Vagina (tissue), 2 donors: ENCODE measurements around the gene SH2D3C.

Experiments used
- POLR2A ChIP-seq, 2 donors: fragments of 450-650 bp; IDR thresholded peaks; one replicate each; pipeline ENCODE4 v1.6.1; 2017; ENCODE audit warnings: antibody characterized with exemption in 2 of 2, mild to moderate bottlenecking in 2 of 2, moderate library complexity in 2 of 2
- TF ChIP-seq, protein P1 (sequence below), 3 experiments: fragments of 450-650 bp in 2 of 3; fragments of 200-600 bp in 1 of 3; sonication (generic) in 1 of 3; IDR thresholded peaks; one replicate each; pipeline ENCODE4 v1.5.1; 2017 to 2019; ENCODE audit warnings: antibody characterized with exemption in 3 of 3, mild to moderate bottlenecking in 2 of 3, moderate library complexity in 2 of 3

DNA sequence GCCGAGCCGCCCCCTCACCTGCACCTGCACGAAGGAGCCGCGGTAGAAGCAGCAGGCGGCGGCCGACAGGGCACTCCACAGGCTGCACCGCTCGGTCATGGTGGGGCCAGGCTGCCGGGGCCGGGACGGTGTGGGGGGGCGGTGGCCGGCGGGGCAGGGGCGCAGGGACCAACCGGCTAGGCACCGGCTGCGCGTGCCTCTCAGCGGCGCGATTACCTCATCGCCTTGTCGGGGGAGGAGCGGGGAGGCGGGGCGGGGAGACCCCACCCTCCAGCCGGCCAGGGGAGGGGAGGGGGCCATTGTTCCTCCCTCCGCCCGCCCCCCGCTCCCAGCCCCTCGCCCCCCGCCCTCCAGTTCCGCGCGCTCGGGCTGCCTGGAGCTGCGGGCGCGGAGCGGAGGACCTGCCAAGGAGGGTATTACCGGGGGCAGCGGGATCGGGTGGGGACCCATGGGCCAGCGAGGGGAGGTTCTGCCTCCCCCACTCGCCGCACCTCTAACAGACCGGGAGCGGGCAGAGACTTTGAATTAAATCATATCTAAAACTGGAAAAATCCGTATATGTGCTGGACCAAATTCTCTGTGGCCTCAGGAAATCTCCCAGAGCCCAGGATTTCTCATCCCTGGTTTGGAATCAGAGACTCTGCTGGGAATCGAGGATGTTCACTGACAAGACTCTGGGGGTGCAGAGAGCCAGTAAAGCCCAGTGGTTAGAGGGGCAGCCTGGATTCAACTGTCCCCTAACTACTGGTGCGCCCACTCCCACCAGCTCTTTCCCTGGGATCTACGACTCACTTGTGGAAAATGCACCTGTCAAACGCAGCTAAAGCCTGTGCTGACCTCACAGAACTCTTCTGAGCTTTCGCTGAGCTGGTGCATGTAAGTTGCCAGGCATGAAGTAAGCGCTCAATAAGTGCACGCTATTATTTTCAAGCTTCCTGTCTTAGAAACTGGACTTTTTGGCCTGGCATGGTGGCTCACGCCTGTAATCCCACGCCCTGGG, 23.1 kb downstream of the SH2D3C start:
- TF ChIP-seq POLR2A (IDR thresholded peaks at IDR 0.05), result no peak
- TF ChIP-seq, protein P1, sequence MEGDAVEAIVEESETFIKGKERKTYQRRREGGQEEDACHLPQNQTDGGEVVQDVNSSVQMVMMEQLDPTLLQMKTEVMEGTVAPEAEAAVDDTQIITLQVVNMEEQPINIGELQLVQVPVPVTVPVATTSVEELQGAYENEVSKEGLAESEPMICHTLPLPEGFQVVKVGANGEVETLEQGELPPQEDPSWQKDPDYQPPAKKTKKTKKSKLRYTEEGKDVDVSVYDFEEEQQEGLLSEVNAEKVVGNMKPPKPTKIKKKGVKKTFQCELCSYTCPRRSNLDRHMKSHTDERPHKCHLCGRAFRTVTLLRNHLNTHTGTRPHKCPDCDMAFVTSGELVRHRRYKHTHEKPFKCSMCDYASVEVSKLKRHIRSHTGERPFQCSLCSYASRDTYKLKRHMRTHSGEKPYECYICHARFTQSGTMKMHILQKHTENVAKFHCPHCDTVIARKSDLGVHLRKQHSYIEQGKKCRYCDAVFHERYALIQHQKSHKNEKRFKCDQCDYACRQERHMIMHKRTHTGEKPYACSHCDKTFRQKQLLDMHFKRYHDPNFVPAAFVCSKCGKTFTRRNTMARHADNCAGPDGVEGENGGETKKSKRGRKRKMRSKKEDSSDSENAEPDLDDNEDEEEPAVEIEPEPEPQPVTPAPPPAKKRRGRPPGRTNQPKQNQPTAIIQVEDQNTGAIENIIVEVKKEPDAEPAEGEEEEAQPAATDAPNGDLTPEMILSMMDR (IDR thresholded peaks at IDR 0.05), result no peak
